PFSK-1 (cell line): ENCODE data around the gene CAPN9.

Experiments used
- FOXP2 ChIP-seq: optimal IDR thresholded peaks from 2 replicates; pipeline ENCODE3; 2011; ENCODE audit warnings: borderline replicate concordance, control low read depth, inconsistent platforms; ENCODE audit not compliant: insufficient read depth; ENCODE audit errors: extremely low read length, extremely low read depth
- POLR2AphosphoS5 ChIP-seq: IDR thresholded peaks from 2 replicates; pipeline ENCODE4 v1.6.1; 2012; ENCODE audit warnings: low read depth, mild to moderate bottlenecking, control low read depth, low read length, moderate library complexity
- SIN3A ChIP-seq: IDR thresholded peaks from 2 replicates; pipeline ENCODE4 v1.6.1; 2012; ENCODE audit warnings: mild to moderate bottlenecking, low read length, moderate library complexity, borderline replicate concordance; ENCODE audit not compliant: insufficient read depth
- TAF1 ChIP-seq: IDR thresholded peaks from 2 replicates; pipeline ENCODE4 v1.6.1; 2012; ENCODE audit warnings: low read length, control low read depth, borderline replicate concordance; ENCODE audit not compliant: insufficient read depth
- TF ChIP-seq, protein P1 (sequence below), 2 experiments: IDR thresholded peaks; 2 replicates each; pipeline versions ENCODE4 v1.6.1 to v1.8.0; 2011 to 2012; ENCODE audit warnings: low read depth in 2 of 2, low read length in 2 of 2, control low read depth in 1 of 2, inconsistent platforms in 1 of 2, mild to moderate bottlenecking in 1 of 2, moderate library complexity in 1 of 2; ENCODE audit not compliant: insufficient read depth in 1 of 2

Gene CAPN9

DNA sequence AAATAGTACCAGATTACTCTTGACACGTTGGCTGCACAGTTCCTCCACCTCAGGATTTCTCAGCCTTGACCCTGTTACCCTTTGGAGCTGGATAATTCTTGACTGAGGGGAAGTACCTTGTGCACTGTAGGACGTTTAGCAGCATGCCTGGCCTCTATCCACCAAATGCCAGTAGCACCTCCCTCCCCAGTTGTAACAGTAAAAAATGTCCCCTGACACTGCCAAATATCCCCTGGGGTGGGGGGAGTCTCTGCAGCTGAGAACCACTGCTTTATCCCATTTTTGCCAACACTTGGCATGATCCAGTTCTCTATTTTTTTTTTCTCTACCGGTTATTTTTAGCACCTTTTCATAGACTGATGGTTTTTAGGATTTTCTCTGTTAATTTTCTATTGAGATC is 87.1 kb downstream of the CAPN9 start:
- TF ChIP-seq TAF1 (no peak), FOXP2 (no peak), SIN3A (no peak), POLR2AphosphoS5 (no peak)
- TF ChIP-seq, protein P1, sequence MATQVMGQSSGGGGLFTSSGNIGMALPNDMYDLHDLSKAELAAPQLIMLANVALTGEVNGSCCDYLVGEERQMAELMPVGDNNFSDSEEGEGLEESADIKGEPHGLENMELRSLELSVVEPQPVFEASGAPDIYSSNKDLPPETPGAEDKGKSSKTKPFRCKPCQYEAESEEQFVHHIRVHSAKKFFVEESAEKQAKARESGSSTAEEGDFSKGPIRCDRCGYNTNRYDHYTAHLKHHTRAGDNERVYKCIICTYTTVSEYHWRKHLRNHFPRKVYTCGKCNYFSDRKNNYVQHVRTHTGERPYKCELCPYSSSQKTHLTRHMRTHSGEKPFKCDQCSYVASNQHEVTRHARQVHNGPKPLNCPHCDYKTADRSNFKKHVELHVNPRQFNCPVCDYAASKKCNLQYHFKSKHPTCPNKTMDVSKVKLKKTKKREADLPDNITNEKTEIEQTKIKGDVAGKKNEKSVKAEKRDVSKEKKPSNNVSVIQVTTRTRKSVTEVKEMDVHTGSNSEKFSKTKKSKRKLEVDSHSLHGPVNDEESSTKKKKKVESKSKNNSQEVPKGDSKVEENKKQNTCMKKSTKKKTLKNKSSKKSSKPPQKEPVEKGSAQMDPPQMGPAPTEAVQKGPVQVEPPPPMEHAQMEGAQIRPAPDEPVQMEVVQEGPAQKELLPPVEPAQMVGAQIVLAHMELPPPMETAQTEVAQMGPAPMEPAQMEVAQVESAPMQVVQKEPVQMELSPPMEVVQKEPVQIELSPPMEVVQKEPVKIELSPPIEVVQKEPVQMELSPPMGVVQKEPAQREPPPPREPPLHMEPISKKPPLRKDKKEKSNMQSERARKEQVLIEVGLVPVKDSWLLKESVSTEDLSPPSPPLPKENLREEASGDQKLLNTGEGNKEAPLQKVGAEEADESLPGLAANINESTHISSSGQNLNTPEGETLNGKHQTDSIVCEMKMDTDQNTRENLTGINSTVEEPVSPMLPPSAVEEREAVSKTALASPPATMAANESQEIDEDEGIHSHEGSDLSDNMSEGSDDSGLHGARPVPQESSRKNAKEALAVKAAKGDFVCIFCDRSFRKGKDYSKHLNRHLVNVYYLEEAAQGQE (IDR thresholded peaks at IDR 0.05; ENCODE audit: insufficient read depth in 1 of 2, low read depth in 2 of 2, low read length in 2 of 2) = no peak

- TF ChIP-seq FOXP2 (no peak), SIN3A (no peak), TAF1 (no peak), POLR2AphosphoS5 (no peak)
- TF ChIP-seq, protein P1 (IDR thresholded peaks at IDR 0.05; ENCODE audit: insufficient read depth in 1 of 2, low read depth in 2 of 2, low read length in 2 of 2) = no peak
Observed at GRCh38 chr1:230836347-230836746, 89.2 kb downstream of the CAPN9 start.

- TF ChIP-seq, protein P1 (IDR thresholded peaks at IDR 0.05; ENCODE audit: insufficient read depth in 1 of 2, low read depth in 2 of 2, low read length in 2 of 2) = no peak
- no peak for TF ChIP-seq SIN3A
- TF ChIP-seq POLR2AphosphoS5 = no peak
- TF ChIP-seq TAF1 = no peak
- no peak for TF ChIP-seq FOXP2
Observed at GRCh38 chr1:230836793-230837192, 89.6 kb downstream of the CAPN9 start.

DNA sequence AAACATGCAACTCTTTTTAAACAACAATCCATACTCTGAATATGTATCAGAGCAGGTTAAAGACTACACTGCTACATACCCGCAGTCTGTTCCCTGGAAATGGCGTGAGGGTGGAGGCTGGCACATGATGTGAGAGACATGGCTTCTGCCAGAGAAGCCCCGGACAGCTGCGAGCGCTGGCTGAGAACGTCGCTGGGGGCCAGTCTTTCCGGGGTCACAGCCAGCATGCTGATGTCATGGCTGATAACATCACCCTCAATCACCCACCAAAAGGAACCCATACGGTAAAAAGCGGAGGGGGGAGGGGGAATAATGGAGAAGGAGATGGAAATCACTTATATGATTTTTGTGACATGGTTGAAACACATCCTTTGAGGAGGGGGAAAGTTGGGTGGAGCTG is 92.0 kb downstream of the CAPN9 start:
- TF ChIP-seq, protein P1 (IDR thresholded peaks at IDR 0.05; ENCODE audit: insufficient read depth in 1 of 2, low read depth in 2 of 2, low read length in 2 of 2) = no peak
- TF ChIP-seq TAF1 (no peak), SIN3A (no peak), FOXP2 (no peak), POLR2AphosphoS5 (no peak)

DNA sequence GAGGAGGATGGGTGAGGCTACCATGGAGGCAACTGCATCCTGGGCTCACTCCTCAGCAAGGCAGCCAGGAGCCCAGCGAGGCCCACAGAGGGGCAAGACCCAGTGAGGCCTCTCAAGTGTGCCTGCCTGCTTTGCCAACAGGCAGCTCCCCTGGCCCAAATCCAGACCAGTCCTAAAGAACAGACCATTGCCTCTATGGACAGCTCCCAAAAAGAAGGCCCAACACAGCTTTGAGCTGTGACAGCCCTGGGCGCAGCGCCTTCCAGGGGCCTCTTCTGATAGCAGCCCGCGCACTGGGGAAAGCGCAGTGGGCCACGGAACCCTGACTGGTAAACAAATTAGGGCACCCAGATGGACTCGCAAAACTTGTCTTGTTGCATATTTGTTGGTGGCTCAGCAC is 95.6 kb downstream of the CAPN9 start:
- TF ChIP-seq FOXP2 (no peak), POLR2AphosphoS5 (no peak), TAF1 (no peak), SIN3A (no peak)
- TF ChIP-seq, protein P1 (IDR thresholded peaks at IDR 0.05; ENCODE audit: insufficient read depth in 1 of 2, low read depth in 2 of 2, low read length in 2 of 2) = no peak
